ENCODE data around the gene KRT73. TPM values are rescaled to one million over a fixed set of nuclear protein-coding genes. Genes with fewer than 3 reads are reported as not detected.

The KRT73 gene
- polyA plus RNA-seq, 3 donors from 2014 or later: 0.82 to 3.3 TPM; not detected in 1

- peaks cover 40 to 53% of the 10 kb centered on the region in 2 donors for H3K4me1 Mint-ChIP-seq
- H3K27ac Mint-ChIP-seq: peak overlapping the region; percentile 3 to 84 (median 60)
- peaks cover 0 to 5% (median 0%) of the 10 kb centered on the region in 3 donors for H3K27me3 Mint-ChIP-seq (ENCODE audit: low read depth in 3 of 3)
- no peak for DNase-seq
- H3K36me3 Mint-ChIP-seq: peaks cover 2 to 5% (median 2%) of the 10 kb centered on the region in 3 donors
- no peaks in the 10 kb centered on the region for H3K9me3 Mint-ChIP-seq
- no peak overlapping the region for H3K4me3 Mint-ChIP-seq
Observed at GRCh38 chr12:52612431-52613383, 5.7 kb downstream of the KRT73 start.

GRCh38 chr12:52611080-52611468 is 7.3 kb downstream of the KRT73 start:
- H3K4me3 Mint-ChIP-seq: no peak overlapping the region
- H3K4me1 Mint-ChIP-seq: peaks cover 35 to 53% of the 10 kb centered on the region in 2 donors
- peaks cover 0 to 3% (median 2%) of the 10 kb centered on the region in 3 donors for H3K27me3 Mint-ChIP-seq (ENCODE audit: low read depth in 3 of 3)
- H3K27ac Mint-ChIP-seq: peak overlapping the region in 5 of 6 donors; percentile 70 to 90 (median 75)
- peaks cover 5 to 8% (median 7%) of the 10 kb centered on the region in 3 donors for H3K36me3 Mint-ChIP-seq
- no peaks in the 10 kb centered on the region for H3K9me3 Mint-ChIP-seq
- DNase-seq: no peak

GRCh38 chr12:52608826-52609630 is 9.3 kb downstream of the KRT73 start:
- peaks cover 0 to 3% (median 3%) of the 10 kb centered on the region in 3 donors for H3K27me3 Mint-ChIP-seq (ENCODE audit: low read depth in 3 of 3)

GRCh38 chr12:52608161-52608560 is 10.2 kb downstream of the KRT73 start:
- H3K36me3 Mint-ChIP-seq: peaks cover 5 to 11% (median 8%) of the 10 kb centered on the region in 3 donors
- H3K9me3 Mint-ChIP-seq: no peaks in the 10 kb centered on the region
- H3K27ac Mint-ChIP-seq: peak overlapping the region in 1 of 6 donors; percentile 88
- H3K4me3 Mint-ChIP-seq: no peak overlapping the region
- no peak for DNase-seq
- peaks cover 30 to 55% of the 10 kb centered on the region in 2 donors for H3K4me1 Mint-ChIP-seq
- H3K27me3 Mint-ChIP-seq (ENCODE audit: low read depth in 3 of 3): peaks cover 0 to 3% (median 3%) of the 10 kb centered on the region in 3 donors

More at GRCh38 chr12:52608826-52609630, 9.3 kb downstream of the KRT73 start:
- H3K4me1 Mint-ChIP-seq: peaks cover 30 to 55% of the 10 kb centered on the region in 2 donors
- no peak for DNase-seq
- no peaks in the 10 kb centered on the region for H3K9me3 Mint-ChIP-seq
- peak overlapping the region in 3 of 5 donors; percentile 3 to 39 (median 14) for H3K4me3 Mint-ChIP-seq
- peaks cover 5 to 11% (median 8%) of the 10 kb centered on the region in 3 donors for H3K36me3 Mint-ChIP-seq
- H3K27ac Mint-ChIP-seq: peak overlapping the region in 4 of 6 donors; percentile 18 to 88 (median 74)

- H3K4me3 Mint-ChIP-seq: no peak overlapping the region
- H3K36me3 Mint-ChIP-seq: peaks cover 5 to 11% (median 8%) of the 10 kb centered on the region in 3 donors
- no peak for DNase-seq
- H3K9me3 Mint-ChIP-seq: no peaks in the 10 kb centered on the region
- peak overlapping the region in 3 of 6 donors; percentile 8 to 52 (median 43) for H3K27ac Mint-ChIP-seq
- peaks cover 2 to 6% (median 3%) of the 10 kb centered on the region in 3 donors for H3K27me3 Mint-ChIP-seq (ENCODE audit: low read depth in 3 of 3)
- H3K4me1 Mint-ChIP-seq: peaks cover 31 to 50% of the 10 kb centered on the region in 2 donors
Observed at GRCh38 chr12:52607314-52607713, 11.0 kb downstream of the KRT73 start.

GRCh38 chr12:52606581-52607218 is 11.7 kb downstream of the KRT73 start:
- peaks cover 2 to 10% (median 3%) of the 10 kb centered on the region in 3 donors for H3K27me3 Mint-ChIP-seq (ENCODE audit: low read depth in 3 of 3)
- peak overlapping the region in 3 of 6 donors; percentile 43 to 82 (median 67) for H3K27ac Mint-ChIP-seq
- no peak for DNase-seq
- peaks cover 5 to 11% (median 6%) of the 10 kb centered on the region in 3 donors for H3K36me3 Mint-ChIP-seq
- peaks cover 30 to 45% of the 10 kb centered on the region in 2 donors for H3K4me1 Mint-ChIP-seq
- no peaks in the 10 kb centered on the region for H3K9me3 Mint-ChIP-seq
- no peak overlapping the region for H3K4me3 Mint-ChIP-seq

- DNase-seq: no peak
- no peak overlapping the region for H3K4me3 Mint-ChIP-seq
- no peaks in the 10 kb centered on the region for H3K9me3 Mint-ChIP-seq
- H3K27ac Mint-ChIP-seq: peak overlapping the region in 2 of 6 donors; percentile 68 to 79
- peaks cover 2 to 10% (median 3%) of the 10 kb centered on the region in 3 donors for H3K27me3 Mint-ChIP-seq (ENCODE audit: low read depth in 3 of 3)
- peaks cover 3 to 11% (median 5%) of the 10 kb centered on the region in 3 donors for H3K36me3 Mint-ChIP-seq
- H3K4me1 Mint-ChIP-seq: peaks cover 26 to 40% of the 10 kb centered on the region in 2 donors
Observed at GRCh38 chr12:52606096-52606495, 12.3 kb downstream of the KRT73 start.

GRCh38 chr12:52605542-52605941 is 12.8 kb downstream of the KRT73 start:
- Mint-ChIP-seq H3K4me1 (peaks cover 21 to 35% of the 10 kb centered on the region in 2 donors), H3K27ac (peak overlapping the region in 3 of 6 donors; percentile 2 to 79 (median 68)), H3K36me3 (peaks cover 3 to 11% (median 5%) of the 10 kb centered on the region in 3 donors), H3K9me3 (no peaks in the 10 kb centered on the region), H3K27me3 (ENCODE audit: low read depth in 3 of 3) (peaks cover 2 to 10% (median 3%) of the 10 kb centered on the region in 3 donors), H3K4me3 (no peak overlapping the region)
- no peak for DNase-seq

GRCh38 chr12:52604859-52605258 is 13.5 kb downstream of the KRT73 start:
- peaks cover 2 to 12% (median 3%) of the 10 kb centered on the region in 3 donors for H3K27me3 Mint-ChIP-seq (ENCODE audit: low read depth in 3 of 3)
- H3K36me3 Mint-ChIP-seq: peaks cover 3 to 15% (median 5%) of the 10 kb centered on the region in 3 donors
- H3K4me1 Mint-ChIP-seq: peaks cover 15 to 28% of the 10 kb centered on the region in 2 donors
- peak overlapping the region in 2 of 6 donors; percentile 55 to 77 for H3K27ac Mint-ChIP-seq
- no peak overlapping the region for H3K4me3 Mint-ChIP-seq
- no peak for DNase-seq
- H3K9me3 Mint-ChIP-seq: no peaks in the 10 kb centered on the region

- peaks cover 8 to 25% (median 9%) of the 10 kb centered on the region in 3 donors for H3K36me3 Mint-ChIP-seq
- peaks cover 5 to 12% of the 10 kb centered on the region in 2 donors for H3K4me1 Mint-ChIP-seq
- DNase-seq: no peak
- no peaks in the 10 kb centered on the region for H3K9me3 Mint-ChIP-seq
- peaks cover 3 to 16% (median 6%) of the 10 kb centered on the region in 3 donors for H3K27me3 Mint-ChIP-seq (ENCODE audit: low read depth in 3 of 3)
- H3K27ac Mint-ChIP-seq: peak overlapping the region in 1 of 6 donors; percentile 65
- no peak overlapping the region for H3K4me3 Mint-ChIP-seq
Observed at GRCh38 chr12:52603314-52603713, 15.0 kb downstream of the KRT73 start.

- Mint-ChIP-seq H3K4me3 (no peak overlapping the region), H3K27me3 (ENCODE audit: low read depth in 3 of 3) (peaks cover 3 to 16% (median 6%) of the 10 kb centered on the region in 3 donors), H3K9me3 (no peaks in the 10 kb centered on the region), H3K4me1 (peaks cover 2 to 12% of the 10 kb centered on the region in 2 donors), H3K36me3 (peaks cover 6 to 22% (median 8%) of the 10 kb centered on the region in 3 donors), H3K27ac (peak overlapping the region in 3 of 6 donors; percentile 10 to 61 (median 28))
- no peak for DNase-seq
Observed at GRCh38 chr12:52602552-52602951, 15.8 kb downstream of the KRT73 start.

- Mint-ChIP-seq H3K4me1 (peaks cover 2 to 12% of the 10 kb centered on the region in 2 donors), H3K27me3 (ENCODE audit: low read depth in 3 of 3) (peaks cover 0 to 16% (median 6%) of the 10 kb centered on the region in 3 donors), H3K9me3 (no peaks in the 10 kb centered on the region), H3K4me3 (no peak overlapping the region), H3K36me3 (peaks cover 5 to 19% (median 6%) of the 10 kb centered on the region in 3 donors), H3K27ac (peak overlapping the region in 1 of 6 donors; percentile 27)
- DNase-seq: no peak
Observed at GRCh38 chr12:52601671-52602070, 16.7 kb downstream of the KRT73 start.

Data from immature natural killer cell (primary cell).